ENCODE measurements around the gene ALPK3. TPM values are rescaled to one million over a fixed set of nuclear protein-coding genes. Genes with fewer than 3 reads are reported as not detected.

Gene ALPK3
- total RNA-seq, 1 donor from 2014 or later: 10.8 TPM

DNA sequence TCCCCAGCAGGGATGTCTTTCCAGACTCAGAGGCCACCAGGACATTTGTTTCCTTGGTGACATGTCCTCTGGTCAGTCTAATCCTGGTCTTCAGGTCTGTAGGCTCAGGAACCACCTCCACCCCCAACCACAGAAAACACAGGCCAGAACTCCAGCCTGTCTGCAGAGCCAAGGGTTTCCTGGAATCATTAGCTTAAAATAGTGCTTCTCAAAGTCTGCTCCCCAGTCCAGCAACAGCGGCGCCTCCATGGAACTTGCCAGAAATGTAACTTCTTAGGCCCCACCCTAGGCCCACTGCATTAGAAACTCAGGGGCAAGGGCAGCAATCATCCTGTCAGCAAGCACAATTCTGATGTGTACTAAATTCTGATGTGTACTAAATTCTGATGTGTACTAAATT is 87.3 kb downstream of the ALPK3 start:
- DNase-seq (ENCODE audit: extremely low spot score, unreplicated experiment): no peak
- H3K36me3 Mint-ChIP-seq: no peaks in the 10 kb centered on the region
- H3K27ac Mint-ChIP-seq: no peak overlapping the region
- H3K4me3 Mint-ChIP-seq: no peak overlapping the region
- no peaks in the 10 kb centered on the region for H3K27me3 Mint-ChIP-seq
- H3K4me1 Mint-ChIP-seq (ENCODE audit: unreplicated experiment): peaks cover 8% of the 10 kb centered on the region
- H3K9me3 Mint-ChIP-seq: no peaks in the 10 kb centered on the region
- TF ChIP-seq, protein P1, sequence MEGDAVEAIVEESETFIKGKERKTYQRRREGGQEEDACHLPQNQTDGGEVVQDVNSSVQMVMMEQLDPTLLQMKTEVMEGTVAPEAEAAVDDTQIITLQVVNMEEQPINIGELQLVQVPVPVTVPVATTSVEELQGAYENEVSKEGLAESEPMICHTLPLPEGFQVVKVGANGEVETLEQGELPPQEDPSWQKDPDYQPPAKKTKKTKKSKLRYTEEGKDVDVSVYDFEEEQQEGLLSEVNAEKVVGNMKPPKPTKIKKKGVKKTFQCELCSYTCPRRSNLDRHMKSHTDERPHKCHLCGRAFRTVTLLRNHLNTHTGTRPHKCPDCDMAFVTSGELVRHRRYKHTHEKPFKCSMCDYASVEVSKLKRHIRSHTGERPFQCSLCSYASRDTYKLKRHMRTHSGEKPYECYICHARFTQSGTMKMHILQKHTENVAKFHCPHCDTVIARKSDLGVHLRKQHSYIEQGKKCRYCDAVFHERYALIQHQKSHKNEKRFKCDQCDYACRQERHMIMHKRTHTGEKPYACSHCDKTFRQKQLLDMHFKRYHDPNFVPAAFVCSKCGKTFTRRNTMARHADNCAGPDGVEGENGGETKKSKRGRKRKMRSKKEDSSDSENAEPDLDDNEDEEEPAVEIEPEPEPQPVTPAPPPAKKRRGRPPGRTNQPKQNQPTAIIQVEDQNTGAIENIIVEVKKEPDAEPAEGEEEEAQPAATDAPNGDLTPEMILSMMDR (conservative IDR thresholded peaks at IDR 0.05): no peak

DNA sequence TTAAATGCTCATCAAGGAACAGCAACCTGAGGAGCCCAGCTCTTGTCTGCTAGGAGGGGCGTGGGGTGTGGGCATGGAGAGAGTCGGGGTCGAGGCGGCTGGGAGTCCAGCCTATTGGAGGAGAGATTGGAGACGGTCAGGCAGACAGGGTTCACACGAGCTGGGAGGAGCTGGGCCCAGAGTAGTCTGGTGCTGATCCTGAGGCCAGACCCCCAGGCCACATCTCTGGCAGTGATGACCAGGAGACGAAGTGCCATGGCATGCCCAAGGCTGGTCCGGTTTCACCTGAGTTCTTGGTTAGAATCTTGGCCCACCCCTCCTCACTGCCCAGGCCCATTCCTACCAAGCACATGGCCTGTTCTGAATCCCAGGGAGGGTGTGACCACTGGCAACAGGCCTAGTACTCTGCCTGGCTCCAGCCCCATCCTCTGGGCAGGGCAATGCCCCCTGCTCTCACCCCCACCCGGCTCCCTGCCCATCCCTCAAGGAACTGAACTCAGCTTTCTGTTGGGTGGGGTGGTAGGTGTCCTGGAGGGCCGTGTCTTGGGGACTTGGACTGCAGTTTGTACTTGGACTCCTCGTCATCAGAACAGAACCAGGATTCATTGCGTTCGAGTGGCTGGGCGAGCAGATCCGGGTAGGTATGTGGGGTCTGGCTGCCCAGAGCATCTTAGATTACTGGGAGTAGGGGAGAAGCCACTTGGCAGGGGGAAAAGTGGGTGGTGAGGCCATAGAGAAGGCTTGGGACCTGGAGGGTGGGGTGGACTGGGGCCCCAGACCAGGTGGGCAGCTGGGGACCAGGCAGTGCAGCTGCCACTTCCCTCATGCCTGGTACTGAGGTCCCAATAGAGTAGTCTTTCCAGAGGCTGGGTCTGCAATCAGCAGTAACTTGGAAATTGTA is 88.1 kb downstream of the ALPK3 start:
- no peak for DNase-seq (ENCODE audit: extremely low spot score, unreplicated experiment)
- TF ChIP-seq, protein P1 (conservative IDR thresholded peaks at IDR 0.05): no peak
- peaks cover 8% of the 10 kb centered on the region for H3K4me1 Mint-ChIP-seq (ENCODE audit: unreplicated experiment)
- H3K4me3 Mint-ChIP-seq: no peak overlapping the region
- no peaks in the 10 kb centered on the region for H3K9me3 Mint-ChIP-seq
- no peak overlapping the region for H3K27ac Mint-ChIP-seq
- no peaks in the 10 kb centered on the region for H3K36me3 Mint-ChIP-seq
- no peaks in the 10 kb centered on the region for H3K27me3 Mint-ChIP-seq

DNA sequence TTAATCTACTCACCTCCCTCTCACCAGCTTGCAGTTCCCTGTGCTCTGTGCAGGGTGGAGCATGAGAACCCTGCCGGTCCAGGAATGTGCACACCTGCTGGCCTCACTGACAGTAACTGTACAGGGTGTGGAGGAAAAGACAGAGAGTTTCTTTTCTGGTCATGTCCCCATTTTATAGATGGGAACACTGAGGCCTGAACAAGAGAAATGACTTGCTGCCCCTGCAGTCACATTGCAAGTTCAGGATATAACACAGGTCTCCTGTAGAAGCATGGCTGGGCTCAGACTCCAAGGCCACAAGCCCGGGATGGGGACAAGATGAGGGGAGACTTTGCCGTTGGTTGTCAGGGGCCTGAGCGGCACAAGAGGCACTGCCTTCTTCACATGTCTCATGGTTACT is 90.6 kb downstream of the ALPK3 start:
- TF ChIP-seq, protein P1 (conservative IDR thresholded peaks at IDR 0.05): no peak
- Mint-ChIP-seq H3K27ac (no peak overlapping the region), H3K4me3 (no peak overlapping the region), H3K36me3 (no peaks in the 10 kb centered on the region), H3K27me3 (no peaks in the 10 kb centered on the region), H3K4me1 (ENCODE audit: unreplicated experiment) (peaks cover 21% of the 10 kb centered on the region), H3K9me3 (no peaks in the 10 kb centered on the region)
- DNase-seq (ENCODE audit: extremely low spot score, unreplicated experiment): no peak

DNA sequence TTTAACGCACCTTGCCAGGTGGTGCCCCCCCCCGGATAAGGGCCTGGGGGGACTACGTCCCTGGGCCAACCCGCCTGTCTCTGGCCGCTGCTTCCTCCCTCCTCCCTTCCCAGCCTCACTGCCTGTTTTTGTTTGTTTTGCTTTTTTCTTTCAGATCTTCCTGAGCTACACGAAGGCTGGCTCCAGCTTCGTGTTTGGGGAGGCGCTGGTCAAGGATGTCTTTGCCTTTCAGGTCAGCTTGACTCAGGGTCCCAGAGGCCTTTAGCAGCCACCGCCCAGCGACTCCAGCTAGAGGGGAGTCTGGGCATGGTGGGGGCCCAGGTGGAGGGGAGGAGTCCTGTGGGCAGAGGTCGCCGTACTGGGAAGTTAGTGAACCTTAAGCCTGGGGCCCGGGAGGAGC is 91.4 kb downstream of the ALPK3 start:
- no peaks in the 10 kb centered on the region for H3K27me3 Mint-ChIP-seq
- H3K36me3 Mint-ChIP-seq: no peaks in the 10 kb centered on the region
- no peaks in the 10 kb centered on the region for H3K9me3 Mint-ChIP-seq
- no peak overlapping the region for H3K27ac Mint-ChIP-seq
- DNase-seq (ENCODE audit: extremely low spot score, unreplicated experiment): no peak
- peaks cover 22% of the 10 kb centered on the region for H3K4me1 Mint-ChIP-seq (ENCODE audit: unreplicated experiment)
- no peak overlapping the region for H3K4me3 Mint-ChIP-seq
- TF ChIP-seq, protein P1 (conservative IDR thresholded peaks at IDR 0.05): no peak

DNA sequence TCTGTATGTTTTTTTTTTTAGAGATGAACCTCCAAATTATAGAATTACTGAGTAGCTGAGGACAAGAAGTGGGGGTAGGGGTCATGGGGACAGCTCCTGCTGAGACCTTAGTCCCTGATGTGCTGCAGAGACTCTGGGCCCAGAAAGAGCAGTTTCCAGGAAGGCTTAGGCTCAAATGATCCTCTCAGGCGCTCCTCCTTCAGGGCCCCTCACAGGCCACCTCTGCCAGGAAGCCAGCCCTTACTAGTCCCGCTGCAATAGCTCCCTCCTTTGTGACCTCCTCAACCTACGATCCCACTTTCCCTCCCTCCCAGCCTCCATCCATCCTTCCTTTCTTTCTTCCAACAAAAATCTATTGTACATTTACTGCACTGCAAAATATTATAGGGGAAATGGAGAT is 91.9 kb downstream of the ALPK3 start:
- H3K27ac Mint-ChIP-seq: no peak overlapping the region
- H3K4me1 Mint-ChIP-seq (ENCODE audit: unreplicated experiment): peaks cover 22% of the 10 kb centered on the region
- TF ChIP-seq, protein P1 (conservative IDR thresholded peaks at IDR 0.05): no peak
- DNase-seq (ENCODE audit: extremely low spot score, unreplicated experiment): no peak
- no peak overlapping the region for H3K4me3 Mint-ChIP-seq
- H3K27me3 Mint-ChIP-seq: no peaks in the 10 kb centered on the region
- no peaks in the 10 kb centered on the region for H3K36me3 Mint-ChIP-seq
- no peaks in the 10 kb centered on the region for H3K9me3 Mint-ChIP-seq

Data from type B pancreatic cell (in vitro differentiated cells).